Measurements from ENCODE around the gene OS9.
"Not testable (repeated sequence)": the region's sequence is repeated elsewhere in the genome, so short reads cannot be mapped to it uniquely, and the experiment has no call there.

The OS9 gene

DNA sequence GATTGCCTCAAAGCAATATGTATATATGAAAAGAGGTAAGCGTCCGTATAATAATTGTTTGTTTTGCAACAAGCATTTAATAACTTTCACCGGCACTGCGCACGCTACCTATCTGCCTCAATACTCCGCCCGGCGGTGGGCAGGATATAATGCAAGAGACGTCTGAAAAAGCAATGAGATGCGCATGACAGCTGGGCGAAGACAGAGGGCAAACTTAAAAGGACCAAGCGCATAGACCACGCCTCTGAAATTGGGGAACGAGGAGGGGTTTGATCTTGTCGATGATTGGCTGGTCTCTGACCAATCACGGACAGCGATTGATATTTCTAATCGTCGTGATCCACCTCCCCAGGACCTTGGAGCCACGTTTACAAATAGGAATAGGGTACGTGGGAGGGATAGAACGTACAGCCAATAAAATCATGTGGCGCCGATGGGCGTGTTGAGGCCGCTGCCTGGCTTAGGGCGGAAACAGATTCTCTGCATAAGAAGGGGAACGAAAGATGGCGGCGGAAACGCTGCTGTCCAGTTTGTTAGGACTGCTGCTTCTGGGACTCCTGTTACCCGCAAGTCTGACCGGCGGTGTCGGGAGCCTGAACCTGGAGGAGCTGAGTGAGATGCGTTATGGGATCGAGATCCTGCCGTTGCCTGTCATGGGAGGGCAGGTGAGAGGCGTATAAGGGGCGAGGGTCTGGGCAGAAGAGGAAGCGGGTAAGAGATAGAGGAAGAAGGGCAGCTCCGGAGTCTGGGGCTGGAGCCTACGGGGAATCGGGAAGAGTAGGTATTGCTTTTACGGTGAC lies at the start of gene OS9:
Gene OS9 (plus strand): TSS at position 474 of the 800 bp plus-strand sequence. CDS start 30 bp downstream, at position 504.
- DNase-seq (ENCODE audit: low read depth): peak; percentile 89

- not testable (repeated sequence) for DNase-seq (ENCODE audit: low read depth)
Measured at GRCh38 chr12:57645990-57646658, 47.8 kb upstream of the OS9 start.

- DNase-seq (ENCODE audit: low read depth): not testable (repeated sequence)
Measured at GRCh38 chr12:57646659-57647049, 47.3 kb upstream of the OS9 start.

- DNase-seq (ENCODE audit: low read depth): no peak
Measured at GRCh38 chr12:57654042-57654441, 39.9 kb upstream of the OS9 start.

- no peak for DNase-seq (ENCODE audit: low read depth)
Measured at GRCh38 chr12:57655541-57656240, 38.2 kb upstream of the OS9 start.

DNA sequence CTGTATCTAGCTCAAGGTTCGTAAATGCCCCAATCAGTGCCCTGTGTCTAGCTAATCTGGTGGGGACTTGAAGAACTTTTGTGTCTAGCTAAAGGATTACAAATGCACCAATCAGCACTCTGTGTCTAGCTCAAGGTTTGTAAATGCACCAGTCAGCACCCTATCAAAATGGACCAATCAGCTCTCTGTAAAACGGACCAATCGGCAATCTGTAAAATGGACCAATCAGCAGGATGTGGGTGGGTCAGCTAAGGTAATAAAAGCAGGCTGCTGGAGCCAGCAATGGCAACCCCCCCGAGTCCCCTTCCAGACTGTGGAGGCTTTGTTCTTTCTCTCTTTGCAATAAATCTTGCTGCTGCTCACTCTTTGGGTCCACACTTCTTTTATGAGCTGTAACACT lies 37.5 kb upstream of the OS9 start:
- DNase-seq (ENCODE audit: low read depth): not testable (repeated sequence)

GRCh38 chr12:57657744-57658143 lies 36.2 kb upstream of the OS9 start:
- DNase-seq (ENCODE audit: low read depth): no peak

DNA sequence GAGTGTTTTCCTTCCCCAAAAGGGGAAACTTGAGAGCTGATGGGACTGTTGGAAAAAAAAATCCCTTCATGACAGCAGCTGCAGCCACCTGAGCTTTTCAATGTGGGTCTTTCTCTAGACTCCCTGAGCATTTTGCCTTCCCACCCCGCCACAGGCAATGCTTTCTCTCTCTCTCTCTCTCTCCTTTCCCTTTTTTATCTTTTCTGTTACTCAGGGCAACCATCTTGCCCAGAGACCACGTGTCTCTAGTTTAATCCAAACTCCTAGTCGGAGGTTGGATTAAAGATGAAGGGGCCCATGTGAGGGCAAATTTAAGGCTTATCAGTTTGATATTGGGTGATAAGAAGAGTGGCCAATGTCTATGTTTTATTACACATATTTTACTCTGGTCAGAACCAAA lies 35.0 kb upstream of the OS9 start:
- DNase-seq (ENCODE audit: low read depth): no peak

- DNase-seq (ENCODE audit: low read depth): no peak
Measured at GRCh38 chr12:57661376-57661775, 32.6 kb upstream of the OS9 start.

DNA sequence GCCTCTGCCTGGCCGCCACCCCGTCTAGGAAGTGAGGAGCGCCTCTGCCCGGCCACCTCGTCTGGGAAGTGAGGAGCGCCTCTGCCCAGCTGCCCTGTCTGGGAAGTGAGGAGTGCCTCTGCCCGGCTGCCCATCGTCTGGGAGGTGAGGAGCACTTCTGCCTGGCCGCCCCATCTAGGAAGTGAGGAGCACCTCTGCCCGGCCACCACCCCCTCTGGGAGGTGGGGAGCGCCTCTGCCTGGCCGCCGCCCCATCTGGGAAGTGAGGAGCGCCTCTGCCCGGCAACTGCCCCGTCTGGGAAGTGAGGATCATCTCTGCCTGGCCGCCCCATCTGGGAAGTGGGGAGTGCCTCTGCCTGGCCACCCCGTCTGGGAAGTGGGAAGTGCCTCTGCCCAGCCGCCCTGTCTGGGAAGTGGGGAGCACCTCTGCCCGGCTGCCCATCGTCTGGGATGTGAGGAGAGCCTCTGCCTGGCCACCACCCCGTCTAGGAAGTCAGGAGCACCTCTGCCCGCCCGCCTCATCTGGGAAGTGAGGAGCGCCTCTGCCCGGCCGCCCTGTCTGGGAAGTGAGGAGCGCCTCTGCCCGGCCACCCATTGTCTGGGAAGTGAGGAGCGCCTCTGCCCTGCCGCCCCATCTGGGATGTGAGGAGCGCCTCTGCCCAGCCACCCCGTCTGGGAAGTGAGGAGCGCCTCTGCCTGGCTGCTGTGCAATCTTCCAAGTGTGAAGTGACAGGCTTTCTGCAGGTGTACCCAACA lies 28.7 kb upstream of the OS9 start:
- DNase-seq (ENCODE audit: low read depth): not testable (repeated sequence)

GRCh38 chr12:57666897-57667296 lies 27.0 kb upstream of the OS9 start:
- no peak for DNase-seq (ENCODE audit: low read depth)

DNA sequence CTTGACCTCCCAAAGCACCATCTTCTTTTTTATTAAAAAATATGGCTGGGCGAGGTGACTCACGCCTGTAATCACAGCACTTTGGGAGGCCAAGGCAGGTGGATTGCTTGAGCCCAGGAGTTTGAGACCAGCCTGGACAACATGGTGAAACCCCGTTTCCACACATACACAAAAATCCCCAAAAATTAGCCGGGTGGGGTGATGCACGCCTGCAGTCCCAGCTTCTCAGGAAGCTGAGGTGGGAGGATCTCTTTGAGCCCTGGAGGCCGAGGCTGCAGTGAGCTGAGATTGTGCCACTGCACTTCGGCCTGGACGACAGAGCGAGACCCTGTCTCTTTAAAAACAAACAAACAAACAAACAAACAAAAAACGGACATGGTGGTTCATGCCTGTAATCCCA lies 24.2 kb upstream of the OS9 start:
- DNase-seq (ENCODE audit: low read depth): not testable (repeated sequence)

DNA sequence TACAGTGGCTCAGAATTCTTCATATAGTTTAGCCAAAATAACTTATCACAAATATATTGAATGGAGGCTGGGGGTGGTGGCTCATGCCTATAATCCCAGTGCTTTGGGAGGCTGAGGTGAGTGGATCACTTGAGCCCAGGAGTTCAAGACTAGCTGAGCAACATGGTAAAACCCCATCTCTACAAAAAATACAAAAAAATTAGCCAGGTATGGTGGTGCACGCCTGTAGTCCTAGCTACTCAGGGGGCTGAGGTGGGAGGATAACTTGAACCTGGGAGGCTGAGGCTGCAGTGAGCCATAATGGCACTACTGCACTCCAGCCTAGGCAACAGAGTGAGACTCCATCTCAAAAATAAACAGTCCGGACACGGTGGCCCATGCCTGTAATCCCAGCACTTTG lies 22.1 kb upstream of the OS9 start:
- DNase-seq (ENCODE audit: low read depth): not testable (repeated sequence)

DNA sequence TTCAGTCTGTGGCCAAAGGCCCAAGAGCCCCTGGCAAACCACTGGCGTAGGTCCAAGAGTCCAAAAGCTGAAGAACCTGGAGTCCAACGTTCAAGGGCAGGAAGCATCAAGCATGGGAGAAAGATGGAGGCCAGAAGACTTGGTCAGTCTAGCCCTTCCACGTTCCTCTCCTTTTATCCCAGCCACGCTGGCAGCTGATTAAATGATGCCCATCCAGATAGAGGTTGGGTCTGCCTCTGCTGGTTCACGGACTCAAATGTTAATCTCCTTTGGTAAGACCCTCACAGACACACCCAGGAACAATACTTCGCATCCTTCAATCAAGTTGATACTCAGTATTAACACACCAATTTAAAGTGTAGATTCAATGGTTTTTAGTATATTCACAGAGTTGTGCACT lies 21.1 kb upstream of the OS9 start:
- DNase-seq (ENCODE audit: low read depth): no peak

GRCh38 chr12:57674691-57675090 lies 19.2 kb upstream of the OS9 start:
- no peak for DNase-seq (ENCODE audit: low read depth)

DNA sequence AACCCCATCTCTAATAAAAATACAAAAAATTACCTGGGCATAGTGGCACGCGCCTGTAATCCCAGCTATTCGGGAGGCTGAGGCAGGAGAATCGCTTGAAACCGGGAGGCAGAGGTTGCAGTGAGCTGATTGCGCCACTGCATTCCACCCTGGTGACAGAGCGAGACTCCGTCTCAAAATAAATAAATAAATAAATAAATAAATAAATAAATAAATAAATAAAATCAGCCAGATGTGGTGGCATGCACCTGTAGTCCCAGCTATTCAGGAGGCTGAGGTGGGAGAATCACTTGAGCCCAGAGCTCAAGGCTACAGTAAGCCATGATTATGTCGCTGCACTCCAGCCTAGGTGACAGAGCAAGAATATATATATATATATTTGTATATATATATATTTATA lies 16.0 kb upstream of the OS9 start:
- not testable (repeated sequence) for DNase-seq (ENCODE audit: low read depth)

GRCh38 chr12:57679697-57680096 lies 14.2 kb upstream of the OS9 start:
- no peak for DNase-seq (ENCODE audit: low read depth)

DNA sequence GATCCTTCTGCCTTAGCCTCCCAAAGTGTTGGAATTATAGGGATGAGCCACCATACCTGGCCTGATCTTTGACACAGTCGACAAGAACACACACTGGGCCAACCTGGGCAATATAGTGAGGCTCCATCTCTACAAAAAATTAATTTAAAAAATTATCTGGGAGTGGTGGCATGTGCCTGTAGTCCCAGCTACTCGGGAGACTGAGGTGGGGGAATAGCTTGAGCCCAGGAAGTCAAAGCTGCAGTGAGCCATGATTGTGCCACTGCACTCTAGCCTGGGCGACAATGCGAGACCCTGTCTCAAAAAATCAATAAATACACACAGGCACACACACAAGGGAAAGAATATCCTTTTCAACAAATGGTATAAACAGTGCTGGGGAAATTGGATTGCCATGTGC lies 6.1 kb upstream of the OS9 start:
- DNase-seq (ENCODE audit: low read depth): no peak

DNA sequence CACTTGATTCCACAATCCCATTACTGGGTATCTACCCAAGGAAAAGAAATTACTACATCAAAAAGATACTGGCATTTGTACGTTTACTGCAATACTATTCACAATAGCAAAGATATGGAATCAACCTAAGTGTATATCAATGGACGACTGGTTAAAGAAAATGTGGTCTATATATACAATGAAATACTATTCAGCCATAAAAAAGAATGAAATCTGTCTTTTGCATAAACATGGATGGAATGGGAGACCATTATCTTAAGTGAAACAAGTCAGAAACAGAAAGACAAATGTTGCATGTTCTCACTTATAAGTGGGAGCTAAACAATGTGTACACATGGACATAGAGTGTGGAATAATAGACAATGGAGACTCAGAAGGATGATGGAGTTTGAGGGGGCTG lies 5.0 kb upstream of the OS9 start:
- DNase-seq (ENCODE audit: low read depth): no peak

GRCh38 chr12:57692500-57692899 lies 1.4 kb upstream of the OS9 start:
- DNase-seq (ENCODE audit: low read depth): no peak

GRCh38 chr12:57693317-57693658 lies 644 bp upstream of the OS9 start:
- no peak for DNase-seq (ENCODE audit: low read depth)

DNA sequence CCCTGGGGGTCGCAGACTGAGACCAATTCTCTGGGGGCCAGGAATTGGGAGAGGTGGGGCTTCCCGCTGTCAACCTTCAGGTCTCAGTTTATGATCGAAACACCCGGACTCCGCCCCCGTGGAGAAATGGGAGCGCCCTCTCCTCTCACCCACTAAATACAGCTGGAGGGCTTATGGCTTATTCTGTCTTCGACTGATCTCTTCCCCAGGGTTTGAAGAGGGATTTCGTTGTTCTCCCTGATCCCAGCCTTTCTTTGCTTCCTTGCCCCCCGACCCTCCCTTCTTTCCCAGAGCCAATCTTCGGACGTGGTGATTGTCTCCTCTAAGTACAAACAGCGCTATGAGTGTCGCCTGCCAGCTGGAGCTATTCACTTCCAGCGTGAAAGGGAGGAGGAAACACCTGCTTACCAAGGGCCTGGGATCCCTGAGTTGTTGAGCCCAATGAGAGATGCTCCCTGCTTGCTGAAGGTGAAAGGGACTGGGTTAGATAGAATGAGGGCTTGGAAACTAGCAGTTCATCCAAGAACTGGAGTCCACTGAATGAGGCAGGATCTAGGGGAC lies 607 bp downstream of the OS9 start:
- no peak for DNase-seq (ENCODE audit: low read depth)
